CD4-positive, CD25-positive, alpha-beta regulatory T cell (primary cell): ENCODE data around the gene FCHSD2. TPM values are rescaled to one million over a fixed set of nuclear protein-coding genes. Genes with fewer than 3 reads are reported as not detected.
"Not testable (repeated sequence)": the region's sequence is repeated elsewhere in the genome, so short reads cannot be mapped to it uniquely, and the experiment has no call there.

ENCODE experiments used
- ATAC-seq, 2 donors: fragments of 150-1000 bp; cut with Tn5 transposase; one replicate each; pipeline ENCODE4 v1.10.0; 2021; ENCODE audit warnings: low read depth in 2 of 2, moderate number of reproducible peaks in 2 of 2, moderate library complexity in 1 of 2
- DNase-seq, 3 donors: peaks; one replicate each; pipeline versions ENCODE4 v3.0.0 to v3.0.0-alpha.2; 2012 to 2022; ENCODE audit warnings: mixed read lengths in 1 of 3
- H3K27ac ChIP-seq: one replicate; pipeline ENCODE4 v1.7.0; 2013; ENCODE audit warnings: mild to moderate bottlenecking, low read length; ENCODE audit not compliant: insufficient read depth, poor library complexity, severe bottlenecking
- H3K27me3 ChIP-seq: one replicate; pipeline ENCODE4 v1.7.0; 2013; ENCODE audit warnings: low read length; ENCODE audit not compliant: control insufficient read depth, insufficient read depth
- H3K36me3 ChIP-seq: one replicate; pipeline ENCODE4 v1.7.0; 2013; ENCODE audit warnings: mild to moderate bottlenecking, low read length, moderate library complexity; ENCODE audit not compliant: control insufficient read depth, insufficient read depth
- H3K4me1 ChIP-seq: 2 replicates; pipeline ENCODE4 v1.7.0; 2013; ENCODE audit warnings: mild to moderate bottlenecking, low read length; ENCODE audit not compliant: insufficient read depth, control insufficient read depth, poor library complexity, severe bottlenecking
- H3K4me3 ChIP-seq: one replicate; pipeline ENCODE4 v1.7.0; 2013; ENCODE audit warnings: low read depth, mild to moderate bottlenecking, low read length, moderate library complexity
- H3K9me3 ChIP-seq, 2 experiments: 1 replicate in 1 of 2; 2 replicates in 1 of 2; pipeline ENCODE4 v1.7.0; 2013; ENCODE audit warnings: low read length in 2 of 2, mild to moderate bottlenecking in 1 of 2, moderate library complexity in 1 of 2; ENCODE audit not compliant: control insufficient read depth in 2 of 2
- H3K27ac Mint-ChIP-seq, 3 donors: one replicate each; pipeline ENCODE4 v1.8.0; 2020 to 2022; ENCODE audit warnings: mild to moderate bottlenecking in 3 of 3, mixed read lengths in 3 of 3, moderate library complexity in 2 of 3
- H3K27me3 Mint-ChIP-seq: one replicate; pipeline ENCODE4 v1.8.0; 2022; ENCODE audit warnings: mild to moderate bottlenecking, mixed read lengths
- H3K36me3 Mint-ChIP-seq: one replicate; pipeline ENCODE4 v1.8.0; 2020; ENCODE audit warnings: mixed read lengths
- H3K4me1 Mint-ChIP-seq, 4 donors: one replicate each; pipeline ENCODE4 v1.8.0; 2020 to 2022; ENCODE audit warnings: mixed read lengths in 4 of 4, mild to moderate bottlenecking in 1 of 4
- H3K4me3 Mint-ChIP-seq, 4 donors: one replicate each; pipeline ENCODE4 v1.8.0; 2020 to 2022; ENCODE audit warnings: mild to moderate bottlenecking in 4 of 4, mixed read lengths in 4 of 4, moderate library complexity in 3 of 4
- H3K9me3 Mint-ChIP-seq, 7 donors: one replicate each; pipeline ENCODE4 v1.8.0; 2020 to 2022; ENCODE audit warnings: mixed read lengths in 7 of 7, mild to moderate bottlenecking in 3 of 7, moderate library complexity in 2 of 7
- polyA plus RNA-seq, 4 donors: library from polyadenylated mRNA; unstranded; fragments of 300-500 nt; fragmentation: Illumina TruSeq; gene quantifications; one replicate each; pipeline ENCODE4 v1.2.3, GENCODE V29; 2021
- total RNA-seq: library from RNA; stranded (reverse); gene quantifications from one replicate; pipeline ENCODE4 v1.2.3, GENCODE V29; 2022

FCHSD2 gene
- total and polyA plus RNA-seq, 5 donors from 2014 or later: 13.5 to 56.6 (median 19.6) TPM

- H3K4me1 ChIP-seq: peaks cover 6% of the 10 kb centered on the region
- ATAC-seq (no peak), DNase-seq (no peak)
- H3K4me3 Mint-ChIP-seq: peak overlapping the region in 1 of 4 donors; percentile 61
- H3K27me3 Mint-ChIP-seq: no peaks in the 10 kb centered on the region
- no peaks in the 10 kb centered on the region for H3K9me3 ChIP-seq
- H3K9me3 Mint-ChIP-seq: no peaks in the 10 kb centered on the region
- H3K4me1 Mint-ChIP-seq: peaks cover 0 to 18% (median 7%) of the 10 kb centered on the region in 4 donors
- H3K36me3 ChIP-seq: peaks cover 20% of the 10 kb centered on the region
- H3K4me3 ChIP-seq: no peak overlapping the region
- H3K36me3 Mint-ChIP-seq: peaks cover 4% of the 10 kb centered on the region
- H3K27ac ChIP-seq: no peak overlapping the region
- H3K27me3 ChIP-seq: no peaks in the 10 kb centered on the region
- H3K27ac Mint-ChIP-seq: peak overlapping the region in 2 of 3 donors; percentile 69
Observed at GRCh38 chr11:72829884-72830533, 312.1 kb downstream of the FCHSD2 start.

- Mint-ChIP-seq H3K36me3 (peaks cover 4% of the 10 kb centered on the region), H3K4me3 (peak overlapping the region in 1 of 4 donors; percentile 35), H3K4me1 (peaks cover 0 to 22% (median 9%) of the 10 kb centered on the region in 4 donors), H3K27me3 (no peaks in the 10 kb centered on the region), H3K27ac (peak overlapping the region in 2 of 3 donors; percentile 29 to 78), H3K9me3 (no peaks in the 10 kb centered on the region)
- no peak overlapping the region for H3K27ac ChIP-seq
- no peak overlapping the region for H3K4me3 ChIP-seq
- peaks cover 6% of the 10 kb centered on the region for H3K4me1 ChIP-seq
- ATAC-seq: no peak
- H3K9me3 ChIP-seq: no peaks in the 10 kb centered on the region
- H3K27me3 ChIP-seq: no peaks in the 10 kb centered on the region
- H3K36me3 ChIP-seq: peaks cover 22% of the 10 kb centered on the region
- no peak for DNase-seq
Observed at GRCh38 chr11:72829178-72829577, 312.9 kb downstream of the FCHSD2 start.

- no peak overlapping the region for H3K4me3 Mint-ChIP-seq
- Histone ChIP-seq H3K4me1 (peaks cover 6% of the 10 kb centered on the region), H3K4me3 (no peak overlapping the region), H3K9me3 (no peaks in the 10 kb centered on the region), H3K27me3 (no peaks in the 10 kb centered on the region), H3K36me3 (peaks cover 22% of the 10 kb centered on the region), H3K27ac (no peak overlapping the region)
- peaks cover 4% of the 10 kb centered on the region for H3K36me3 Mint-ChIP-seq
- peak overlapping the region; percentile 36 to 83 (median 78) for H3K27ac Mint-ChIP-seq
- no peak for DNase-seq
- no peaks in the 10 kb centered on the region for H3K27me3 Mint-ChIP-seq
- H3K4me1 Mint-ChIP-seq: peaks cover 0 to 22% (median 9%) of the 10 kb centered on the region in 4 donors
- no peaks in the 10 kb centered on the region for H3K9me3 Mint-ChIP-seq
- no peak for ATAC-seq
Observed at GRCh38 chr11:72828692-72829101, 313.4 kb downstream of the FCHSD2 start.

- Histone ChIP-seq H3K27me3 (no peaks in the 10 kb centered on the region), H3K9me3 (no peaks in the 10 kb centered on the region), H3K27ac (peak overlapping the region; percentile 55), H3K4me1 (peaks cover 6% of the 10 kb centered on the region), H3K36me3 (peaks cover 26% of the 10 kb centered on the region), H3K4me3 (no peak overlapping the region)
- peaks cover 0 to 22% (median 9%) of the 10 kb centered on the region in 4 donors for H3K4me1 Mint-ChIP-seq
- no peak for DNase-seq
- ATAC-seq: peak; percentile 9 to 11
- H3K27ac Mint-ChIP-seq: peak overlapping the region; percentile 57 to 83 (median 78)
- H3K9me3 Mint-ChIP-seq: no peaks in the 10 kb centered on the region
- peak overlapping the region in 2 of 4 donors; percentile 27 to 38 for H3K4me3 Mint-ChIP-seq
- H3K27me3 Mint-ChIP-seq: no peaks in the 10 kb centered on the region
- H3K36me3 Mint-ChIP-seq: peaks cover 4% of the 10 kb centered on the region
Observed at GRCh38 chr11:72828081-72828567, 314.0 kb downstream of the FCHSD2 start.

- not testable (repeated sequence) for H3K9me3 Mint-ChIP-seq, H3K4me3 ChIP-seq, H3K27me3 ChIP-seq, H3K9me3 ChIP-seq, H3K27me3 Mint-ChIP-seq, H3K4me1 ChIP-seq, H3K36me3 Mint-ChIP-seq
- peak overlapping the region in 2 of 4 donors; percentile 27 to 38 for H3K4me3 Mint-ChIP-seq
- peak in 1 of 3 donors; percentile 29 for DNase-seq
- H3K27ac ChIP-seq: peak overlapping the region; percentile 55
- ATAC-seq: peak; percentile 21 to 42
- H3K27ac Mint-ChIP-seq: peak overlapping the region; percentile 20 to 78 (median 57)
- peaks cover 0 to 23% (median 9%) of the 10 kb centered on the region in 4 donors for H3K4me1 Mint-ChIP-seq
- peaks cover 31% of the 10 kb centered on the region for H3K36me3 ChIP-seq
Observed at GRCh38 chr11:72827656-72828055, 314.5 kb downstream of the FCHSD2 start.

GRCh38 chr11:72826942-72827480 is 315.1 kb downstream of the FCHSD2 start:
- H3K4me3 Mint-ChIP-seq: peak overlapping the region in 1 of 4 donors; percentile 38
- peaks cover 31% of the 10 kb centered on the region for H3K36me3 ChIP-seq
- H3K4me1 ChIP-seq: peaks cover 10% of the 10 kb centered on the region
- H3K4me3 ChIP-seq: no peak overlapping the region
- H3K9me3 ChIP-seq: no peaks in the 10 kb centered on the region
- peak overlapping the region; percentile 55 for H3K27ac ChIP-seq
- peaks cover 0 to 23% (median 9%) of the 10 kb centered on the region in 4 donors for H3K4me1 Mint-ChIP-seq
- H3K9me3 Mint-ChIP-seq: no peaks in the 10 kb centered on the region
- H3K36me3 Mint-ChIP-seq: peaks cover 4% of the 10 kb centered on the region
- H3K27me3 Mint-ChIP-seq: no peaks in the 10 kb centered on the region
- no peak for DNase-seq
- peak overlapping the region; percentile 57 to 78 (median 69) for H3K27ac Mint-ChIP-seq
- no peak for ATAC-seq
- H3K27me3 ChIP-seq: no peaks in the 10 kb centered on the region

- ATAC-seq (no peak), DNase-seq (no peak)
- H3K27ac Mint-ChIP-seq: peak overlapping the region in 2 of 3 donors; percentile 46 to 56
- no peaks in the 10 kb centered on the region for H3K27me3 Mint-ChIP-seq
- peaks cover 15% of the 10 kb centered on the region for H3K4me1 ChIP-seq
- H3K4me3 Mint-ChIP-seq: peak overlapping the region in 1 of 4 donors; percentile 68
- H3K4me1 Mint-ChIP-seq: peaks cover 0 to 20% (median 9%) of the 10 kb centered on the region in 4 donors
- H3K36me3 Mint-ChIP-seq: peaks cover 4% of the 10 kb centered on the region
- no peak overlapping the region for H3K4me3 ChIP-seq
- no peak overlapping the region for H3K27ac ChIP-seq
- H3K27me3 ChIP-seq: no peaks in the 10 kb centered on the region
- H3K36me3 ChIP-seq: peaks cover 31% of the 10 kb centered on the region
- H3K9me3 ChIP-seq: no peaks in the 10 kb centered on the region
- H3K9me3 Mint-ChIP-seq: no peaks in the 10 kb centered on the region
Observed at GRCh38 chr11:72826191-72826941, 315.8 kb downstream of the FCHSD2 start.
